Activated CD4-positive, alpha-beta T cell treated with anti-CD3 and anti-CD28 coated beads for 36 hours (primary cell): ENCODE results near the gene CDH23. TPM values are rescaled to one million over a fixed set of nuclear protein-coding genes. Genes with fewer than 3 reads are reported as not detected.

ENCODE experiments used
- ATAC-seq: fragments of 200-7000 bp; cut with Tn5 transposase; one replicate; pipeline ENCODE4 v1.10.0; 2021; ENCODE audit warnings: mild to moderate bottlenecking, moderate library complexity
- CTCF ChIA-PET: fragments of 350-600 bp; sonication (Branson Sonifier 250); formaldehyde crosslinking; loops from one replicate; lab custom pipeline; 2021; ENCODE audit warnings: antibody characterized with exemption; lab: Charles Lee
- POLR2A ChIA-PET: fragments of 350-600 bp; sonication (Branson Sonifier 250); formaldehyde crosslinking; loops from one replicate; lab custom pipeline; 2021; ENCODE audit warnings: antibody characterized with exemption, inconsistent platforms; lab: Charles Lee
- DNase-seq: peaks from one replicate; pipeline ENCODE4 v3.0.0-alpha.2; 2020
- H3K27ac Mint-ChIP-seq: one replicate; pipeline ENCODE4 v1.8.0; 2021; ENCODE audit warnings: mixed read lengths
- H3K27me3 Mint-ChIP-seq: one replicate; pipeline ENCODE4 v1.8.0; 2021; ENCODE audit warnings: mixed read lengths
- H3K36me3 Mint-ChIP-seq: one replicate; pipeline ENCODE4 v1.8.0; 2021; ENCODE audit warnings: low read depth, mixed read lengths
- H3K4me1 Mint-ChIP-seq: one replicate; pipeline ENCODE4 v1.8.0; 2021; ENCODE audit warnings: mixed read lengths
- H3K4me3 Mint-ChIP-seq: one replicate; pipeline ENCODE4 v1.8.0; 2021; ENCODE audit warnings: mild to moderate bottlenecking, moderate library complexity, mixed read lengths
- H3K9me3 Mint-ChIP-seq: one replicate; pipeline ENCODE4 v1.8.0; 2021; ENCODE audit warnings: low read depth, mixed read lengths
- intact Hi-C, 2 experiments: fragments of 100-400 bp; cut with DNase I in 1 of 2; cut with micrococcal nuclease in 1 of 2; formaldehyde crosslinking; loops; one replicate each; pipeline versions ENCODE4 v1.14.2 to v1.15.1; 2022 to 2024; cut with DNase I, micrococcal nuclease
- total RNA-seq, 2 experiments: library from RNA; stranded (reverse); gene quantifications; one replicate each; pipeline ENCODE4 v1.2.3, GENCODE V29; 2021

The CDH23 gene
- total RNA-seq, 2 experiments from 2014 or later = 1.5 to 1.6 TPM

DNA sequence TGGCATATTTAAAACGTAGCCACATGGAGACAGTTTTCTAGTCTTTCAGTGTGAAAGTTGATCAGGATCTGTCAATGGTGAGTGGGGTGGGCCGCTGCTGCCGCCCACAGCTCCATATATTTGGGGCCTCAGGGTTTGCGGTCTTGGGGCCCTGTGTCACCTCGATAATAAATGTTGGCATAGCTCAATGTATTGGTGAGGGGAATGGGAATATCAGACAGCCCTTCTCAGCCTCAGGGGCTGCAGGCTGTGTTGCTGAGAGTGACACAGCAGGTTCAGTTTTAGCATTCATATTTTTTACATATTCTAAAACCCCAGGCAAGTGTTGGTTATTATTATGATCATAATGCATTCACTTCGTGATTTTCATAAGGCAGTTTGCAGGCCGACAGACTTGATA, 5.3 kb downstream of the CDH23 start:
- Mint-ChIP-seq H3K9me3 (no peaks in the 10 kb centered on the region), H3K4me3 (no peak overlapping the region), H3K36me3 (no peaks in the 10 kb centered on the region), H3K27me3 (peaks cover 31% of the 10 kb centered on the region), H3K4me1 (peaks cover 8% of the 10 kb centered on the region), H3K27ac (no peak overlapping the region)
- DNase-seq = no peak
- ATAC-seq = no peak
- intact Hi-C loops = no loop called here
- ChIA-PET CTCF (no interaction called here), POLR2A (no interaction called here)

DNA sequence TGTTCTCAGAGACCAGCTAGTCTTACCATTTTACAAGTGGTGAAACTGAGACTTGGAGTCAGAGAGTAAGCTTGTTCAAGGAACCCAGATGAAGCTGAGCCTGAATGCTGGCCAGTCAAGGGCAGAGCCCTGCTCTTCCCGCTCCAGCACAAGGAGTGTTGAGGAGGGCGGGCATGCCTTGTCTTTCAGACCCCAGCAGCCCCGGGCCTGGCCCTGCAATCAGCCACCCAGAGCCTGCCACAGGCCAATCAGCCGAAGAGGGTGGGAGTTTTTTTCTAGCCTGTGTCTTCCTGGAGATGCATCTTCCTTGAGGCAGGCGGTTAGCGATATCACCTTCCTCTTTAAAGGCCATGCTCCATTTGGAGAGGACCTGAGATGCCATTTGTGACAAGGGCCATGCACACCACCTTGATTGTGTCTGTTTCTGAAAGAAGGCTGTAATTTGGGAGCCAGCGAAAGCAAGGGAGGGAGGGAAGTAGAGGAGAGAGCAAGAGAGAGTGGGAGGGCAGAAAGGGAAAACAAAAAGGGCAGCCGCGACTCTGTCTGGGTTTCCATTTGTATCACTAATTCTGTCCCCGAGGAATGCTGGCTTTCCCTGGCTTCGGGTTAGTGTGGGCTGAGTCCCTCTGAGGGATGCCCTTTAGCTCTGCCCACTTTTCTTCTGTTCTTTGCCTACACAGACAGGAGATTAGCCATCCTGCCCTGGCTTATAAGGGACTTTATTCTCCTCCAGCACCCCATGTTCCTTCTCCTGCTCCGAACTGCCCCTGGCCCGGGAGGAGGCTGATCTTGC, 8.0 kb downstream of the CDH23 start:
- Mint-ChIP-seq H3K4me3 (no peak overlapping the region), H3K4me1 (no peaks in the 10 kb centered on the region), H3K27me3 (peaks cover 11% of the 10 kb centered on the region), H3K27ac (no peak overlapping the region), H3K36me3 (no peaks in the 10 kb centered on the region), H3K9me3 (no peaks in the 10 kb centered on the region)
- POLR2A ChIA-PET = no interaction called here
- DNase-seq (no peak), ATAC-seq (no peak)
- intact Hi-C loops = no loop called here
- CTCF ChIA-PET = interaction anchor here (0.7 kb wide), 2 partner anchors 9 to 214 kb away, joined by 3 read pairs; no protein-coding TSS in a partner anchor

- no peaks in the 10 kb centered on the region for H3K4me1 Mint-ChIP-seq
- no peak overlapping the region for H3K27ac Mint-ChIP-seq
- POLR2A ChIA-PET = no interaction called here
- no peaks in the 10 kb centered on the region for H3K36me3 Mint-ChIP-seq
- H3K27me3 Mint-ChIP-seq = peaks cover 2% of the 10 kb centered on the region
- H3K9me3 Mint-ChIP-seq = peaks cover 2% of the 10 kb centered on the region
- CTCF ChIA-PET = interaction anchor here (0.7 kb wide), 1 partner anchor 482 kb away, joined by 5 read pairs; no protein-coding TSS in a partner anchor
- H3K4me3 Mint-ChIP-seq = no peak overlapping the region
- intact Hi-C loops = no loop called here
- ATAC-seq = no peak
- no peak for DNase-seq
These were observed 10.2 kb downstream of the CDH23 start for GRCh38 chr10:71406878-71407277.

DNA sequence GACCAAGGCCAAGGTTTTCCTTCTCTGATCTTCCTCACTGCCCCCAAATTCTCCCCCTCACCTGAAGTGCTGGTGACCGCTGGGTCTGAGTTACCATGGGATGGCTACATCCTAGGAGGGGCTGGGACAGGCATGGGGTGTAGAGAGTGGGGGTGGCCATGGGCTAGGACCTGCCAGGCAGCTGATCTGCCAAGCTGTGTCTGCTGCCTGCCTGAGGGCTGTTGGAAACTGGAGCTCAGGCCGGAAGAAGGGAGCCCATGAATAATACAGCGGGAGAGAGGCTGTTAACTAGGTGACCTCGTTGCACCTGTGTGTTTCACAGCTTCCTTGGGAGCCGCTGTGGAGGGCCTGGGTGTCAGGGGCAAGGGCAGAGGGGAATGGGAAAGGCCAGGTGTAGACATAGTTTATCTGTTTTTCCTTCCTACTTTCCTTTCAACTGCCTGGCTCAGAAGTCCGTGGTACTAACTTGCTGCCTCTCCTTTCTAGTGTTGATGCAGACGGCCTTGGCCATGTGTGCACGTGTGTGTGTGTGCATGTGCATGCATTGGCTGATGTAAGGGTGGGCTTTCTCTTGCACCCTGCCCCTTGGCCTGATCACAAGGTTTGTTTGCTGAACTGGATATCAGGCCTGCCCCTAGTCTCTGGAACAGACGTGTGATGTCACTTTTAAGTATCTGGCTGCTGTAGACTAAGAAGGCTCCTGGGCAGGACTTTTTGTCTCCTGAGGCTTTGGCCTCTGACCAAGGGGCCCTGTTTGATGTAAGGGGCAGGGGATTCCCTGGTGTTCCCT, 11.9 kb downstream of the CDH23 start:
- Mint-ChIP-seq H3K9me3 (peaks cover 2% of the 10 kb centered on the region), H3K4me3 (no peak overlapping the region), H3K36me3 (no peaks in the 10 kb centered on the region), H3K4me1 (no peaks in the 10 kb centered on the region), H3K27me3 (peaks cover 6% of the 10 kb centered on the region), H3K27ac (no peak overlapping the region)
- DNase-seq (no peak), ATAC-seq (no peak)
- intact Hi-C loops = no loop called here
- POLR2A ChIA-PET = no interaction called here
- CTCF ChIA-PET = interaction anchor here (1.0 kb wide), 1 partner anchor 162 kb away, joined by 4 read pairs; no protein-coding TSS in a partner anchor

DNA sequence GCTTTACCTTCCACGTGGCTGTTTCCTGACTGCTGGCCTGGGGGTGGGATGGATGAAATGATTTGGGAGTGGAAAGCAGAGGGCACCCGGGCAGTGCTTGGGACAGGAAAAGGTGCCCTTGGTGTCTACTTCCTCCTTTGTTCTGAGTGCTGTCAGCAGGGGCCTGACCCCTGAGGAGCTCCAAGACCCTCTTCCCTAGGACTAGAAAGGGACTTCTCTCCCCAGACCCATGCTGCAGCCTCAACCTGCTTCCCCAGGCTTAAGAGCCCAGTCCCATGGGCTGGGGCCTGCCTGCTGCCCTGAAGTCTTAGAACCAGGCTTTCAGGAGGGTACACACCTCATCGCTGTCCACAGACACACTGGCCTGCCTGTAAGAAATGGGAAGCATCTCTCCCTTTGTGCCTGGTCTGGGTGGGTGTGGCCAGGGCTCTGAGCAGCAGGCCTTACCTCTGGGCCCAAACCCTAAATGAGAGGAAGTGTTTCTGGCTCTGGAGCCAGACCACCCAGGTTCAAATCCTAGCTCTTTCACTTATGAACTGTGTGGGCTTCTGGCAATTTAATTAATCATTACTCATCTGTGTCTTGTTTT, 12.9 kb downstream of the CDH23 start:
- DNase-seq = no peak
- intact Hi-C loops = no loop called here
- peaks cover 2% of the 10 kb centered on the region for H3K9me3 Mint-ChIP-seq
- H3K4me3 Mint-ChIP-seq = no peak overlapping the region
- no peak overlapping the region for H3K27ac Mint-ChIP-seq
- CTCF ChIA-PET = no interaction called here
- no peaks in the 10 kb centered on the region for H3K36me3 Mint-ChIP-seq
- H3K4me1 Mint-ChIP-seq = no peaks in the 10 kb centered on the region
- POLR2A ChIA-PET = interaction anchor here (0.6 kb wide), 1 partner anchor 1037 kb away, joined by 5 read pairs; no protein-coding TSS in a partner anchor
- ATAC-seq = no peak
- H3K27me3 Mint-ChIP-seq = peaks cover 3% of the 10 kb centered on the region

DNA sequence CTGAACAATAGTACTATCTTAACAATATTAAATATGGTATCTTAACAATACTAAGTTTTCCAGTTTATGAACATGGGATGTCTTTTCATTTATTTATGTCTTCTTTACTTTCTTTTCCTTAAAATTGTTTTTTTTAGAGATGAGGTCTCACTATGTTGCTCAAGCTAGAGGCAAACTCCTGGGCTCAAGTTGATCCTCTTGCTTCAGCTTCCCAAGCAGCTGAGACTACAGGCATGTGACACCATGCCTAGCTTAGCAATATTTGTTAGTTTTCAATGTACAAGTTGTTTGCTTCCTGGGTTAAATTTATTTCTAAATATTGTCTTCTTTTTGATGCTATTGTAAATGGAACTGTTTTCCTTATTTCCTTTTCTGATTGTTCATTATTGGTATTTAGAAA, 16.9 kb downstream of the CDH23 start:
- peaks cover 7% of the 10 kb centered on the region for H3K27me3 Mint-ChIP-seq
- no peak overlapping the region for H3K27ac Mint-ChIP-seq
- H3K4me3 Mint-ChIP-seq = no peak overlapping the region
- intact Hi-C loops = no loop called here
- no peak for DNase-seq
- no peaks in the 10 kb centered on the region for H3K4me1 Mint-ChIP-seq
- ATAC-seq = no peak
- no peaks in the 10 kb centered on the region for H3K36me3 Mint-ChIP-seq
- CTCF ChIA-PET = interaction anchor here (0.6 to 1.3 kb wide), 5 partner anchors 9 to 157 kb away, joined by 3 to 7 read pairs (median 3); no protein-coding TSS in a partner anchor
- H3K9me3 Mint-ChIP-seq = peaks cover 2% of the 10 kb centered on the region
- POLR2A ChIA-PET = no interaction called here

DNA sequence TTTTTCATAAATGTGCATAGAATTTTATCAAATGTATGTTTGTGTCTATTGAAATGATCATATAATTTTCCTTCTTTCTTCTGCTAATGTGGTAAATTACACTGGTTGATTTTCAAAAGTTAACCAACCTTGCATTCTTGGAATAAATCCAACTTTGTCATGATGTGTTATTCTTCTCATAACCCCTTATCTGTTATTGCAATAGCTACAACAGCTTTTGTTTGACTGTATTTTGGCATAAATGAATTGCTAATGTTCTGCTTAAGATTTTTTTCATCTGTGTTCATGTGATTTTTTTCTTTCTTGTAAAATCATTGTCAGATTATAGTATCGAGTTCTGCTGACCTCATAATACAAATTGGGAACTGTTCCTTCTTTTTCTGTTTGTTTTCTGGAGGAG, 17.6 kb downstream of the CDH23 start:
- Mint-ChIP-seq H3K27me3 (peaks cover 7% of the 10 kb centered on the region), H3K27ac (no peak overlapping the region), H3K36me3 (no peaks in the 10 kb centered on the region), H3K4me3 (no peak overlapping the region), H3K9me3 (peaks cover 2% of the 10 kb centered on the region), H3K4me1 (no peaks in the 10 kb centered on the region)
- intact Hi-C loops = no loop called here
- ChIA-PET CTCF (interaction anchor here (1.0 to 1.3 kb wide), 2 partner anchors 19 to 156 kb away, joined by 3 to 7 read pairs; no protein-coding TSS in a partner anchor), POLR2A (no interaction called here)
- DNase-seq (no peak), ATAC-seq (no peak)

GRCh38 chr10:71419002-71419540, 22.4 kb downstream of the CDH23 start:
- no peak for ATAC-seq
- ChIA-PET CTCF (interaction anchor here (0.6 to 1.0 kb wide), 3 partner anchors 38 to 289 kb away, joined by 3 read pairs; no protein-coding TSS in a partner anchor), POLR2A (no interaction called here)

GRCh38 chr10:71419750-71420149, 23.0 kb downstream of the CDH23 start:
- no peaks in the 10 kb centered on the region for H3K9me3 Mint-ChIP-seq
- no peaks in the 10 kb centered on the region for H3K4me1 Mint-ChIP-seq
- H3K36me3 Mint-ChIP-seq = no peaks in the 10 kb centered on the region
- CTCF ChIA-PET = interaction anchor here (0.6 kb wide), 1 partner anchor 69 kb away, joined by 3 read pairs; no protein-coding TSS in a partner anchor
- H3K27ac Mint-ChIP-seq = no peak overlapping the region
- ATAC-seq (no peak), DNase-seq (no peak)
- POLR2A ChIA-PET = no interaction called here
- peaks cover 8% of the 10 kb centered on the region for H3K27me3 Mint-ChIP-seq
- no peak overlapping the region for H3K4me3 Mint-ChIP-seq
- intact Hi-C loops = no loop called here

More at GRCh38 chr10:71419002-71419540, 22.4 kb downstream of the CDH23 start:
- Mint-ChIP-seq H3K27me3 (peaks cover 7% of the 10 kb centered on the region), H3K4me1 (no peaks in the 10 kb centered on the region), H3K27ac (no peak overlapping the region), H3K4me3 (no peak overlapping the region), H3K36me3 (no peaks in the 10 kb centered on the region), H3K9me3 (no peaks in the 10 kb centered on the region)
- intact Hi-C loops = no loop called here
- no peak for DNase-seq

DNA sequence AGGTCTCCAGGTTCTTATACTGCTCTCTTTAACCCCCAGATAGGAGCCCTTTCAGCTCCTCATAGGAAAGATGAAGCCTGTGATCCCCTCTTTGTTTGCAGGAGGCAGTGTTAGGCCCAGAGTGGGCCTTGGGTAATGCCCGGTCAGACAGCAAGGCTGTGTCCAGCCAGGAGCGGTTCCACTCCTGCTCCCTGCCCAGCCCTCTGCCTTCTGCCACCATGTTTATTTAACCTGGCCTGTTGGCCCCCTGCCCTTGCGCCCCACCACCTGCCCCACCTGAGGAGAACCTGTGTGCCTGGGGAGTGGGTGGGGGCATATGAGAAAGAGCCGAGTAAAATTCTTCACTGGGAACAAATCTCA, 24.3 kb downstream of the CDH23 start:
- ATAC-seq = no peak
- intact Hi-C loops = no loop called here
- DNase-seq = no peak
- Mint-ChIP-seq H3K36me3 (no peaks in the 10 kb centered on the region), H3K9me3 (no peaks in the 10 kb centered on the region), H3K27ac (no peak overlapping the region), H3K27me3 (peaks cover 8% of the 10 kb centered on the region), H3K4me1 (no peaks in the 10 kb centered on the region), H3K4me3 (no peak overlapping the region)
- ChIA-PET CTCF (interaction anchor here (0.6 to 2.0 kb wide), 2 partner anchors 8 to 36 kb away, joined by 3 to 7 read pairs; no protein-coding TSS in a partner anchor), POLR2A (no interaction called here)

DNA sequence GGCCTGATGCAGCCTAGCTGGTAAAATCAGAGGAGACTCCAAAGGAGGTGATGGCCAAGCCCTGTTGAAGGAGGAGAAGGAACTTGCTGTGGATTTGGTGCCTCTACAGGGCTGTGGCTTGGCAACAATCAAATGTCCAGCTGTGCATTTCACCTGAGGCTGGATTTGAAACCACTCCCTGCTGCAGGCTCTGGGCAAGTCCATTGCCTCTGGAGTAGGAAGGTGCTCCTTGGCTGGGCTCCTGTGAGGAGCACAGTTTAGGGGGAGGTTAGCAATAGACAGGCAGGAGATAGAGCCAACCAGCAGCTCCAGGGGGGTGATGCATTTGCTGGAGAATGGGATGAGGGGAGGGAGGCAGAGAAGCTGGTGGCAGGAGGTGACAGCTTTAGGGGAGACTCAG, 26.5 kb downstream of the CDH23 start:
- intact Hi-C loops = no loop called here
- POLR2A ChIA-PET = no interaction called here
- Mint-ChIP-seq H3K4me3 (no peak overlapping the region), H3K36me3 (no peaks in the 10 kb centered on the region), H3K27ac (peak overlapping the region; percentile 4), H3K27me3 (peaks cover 5% of the 10 kb centered on the region), H3K4me1 (no peaks in the 10 kb centered on the region), H3K9me3 (no peaks in the 10 kb centered on the region)
- CTCF ChIA-PET = interaction anchor here (0.6 to 1.3 kb wide), 2 partner anchors 18 to 187 kb away, joined by 3 read pairs; no protein-coding TSS in a partner anchor
- ATAC-seq = no peak
- DNase-seq = no peak
